Activated T-helper 1 cell treated with Interleukin-2 at 50 U/mL for 16 hours (primary cell): Measurements from ENCODE around the gene IGSF3.
"Not testable (repeated sequence)": the region's sequence is repeated elsewhere in the genome, so short reads cannot be mapped to it uniquely, and the experiment has no call there.

Source experiments
- DNase-seq: peaks from one replicate; pipeline ENCODE4 v3.0.0-alpha.2; 2020; ENCODE audit warnings: low read depth

The IGSF3 gene

DNA sequence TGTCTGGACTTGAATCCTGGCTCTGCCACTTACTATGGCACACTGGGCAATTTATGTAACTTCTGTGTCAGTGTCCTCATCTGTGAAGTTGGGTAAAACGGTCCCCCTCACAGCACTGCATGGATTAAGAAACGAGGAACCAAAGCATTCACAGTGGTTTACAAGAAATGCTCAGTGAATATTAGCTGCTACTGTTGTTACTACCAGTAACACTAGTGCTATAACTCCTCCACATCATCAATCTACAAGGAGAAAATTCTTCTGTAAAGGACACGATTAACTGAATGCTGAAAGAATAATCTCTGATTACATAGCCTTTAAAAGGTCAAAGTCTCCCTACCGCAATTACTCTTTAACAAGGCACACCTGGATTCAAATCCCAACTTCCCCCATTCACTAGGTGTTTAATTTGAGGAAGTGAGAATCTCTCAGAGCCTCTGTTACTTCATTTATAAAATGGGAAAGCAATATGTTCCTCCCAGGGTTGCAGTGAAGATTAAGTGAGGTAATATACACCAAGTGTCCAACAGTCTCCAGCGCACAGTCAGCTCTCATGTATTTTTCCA is 70.7 kb downstream of the IGSF3 start:
- DNase-seq = not testable (repeated sequence)

DNA sequence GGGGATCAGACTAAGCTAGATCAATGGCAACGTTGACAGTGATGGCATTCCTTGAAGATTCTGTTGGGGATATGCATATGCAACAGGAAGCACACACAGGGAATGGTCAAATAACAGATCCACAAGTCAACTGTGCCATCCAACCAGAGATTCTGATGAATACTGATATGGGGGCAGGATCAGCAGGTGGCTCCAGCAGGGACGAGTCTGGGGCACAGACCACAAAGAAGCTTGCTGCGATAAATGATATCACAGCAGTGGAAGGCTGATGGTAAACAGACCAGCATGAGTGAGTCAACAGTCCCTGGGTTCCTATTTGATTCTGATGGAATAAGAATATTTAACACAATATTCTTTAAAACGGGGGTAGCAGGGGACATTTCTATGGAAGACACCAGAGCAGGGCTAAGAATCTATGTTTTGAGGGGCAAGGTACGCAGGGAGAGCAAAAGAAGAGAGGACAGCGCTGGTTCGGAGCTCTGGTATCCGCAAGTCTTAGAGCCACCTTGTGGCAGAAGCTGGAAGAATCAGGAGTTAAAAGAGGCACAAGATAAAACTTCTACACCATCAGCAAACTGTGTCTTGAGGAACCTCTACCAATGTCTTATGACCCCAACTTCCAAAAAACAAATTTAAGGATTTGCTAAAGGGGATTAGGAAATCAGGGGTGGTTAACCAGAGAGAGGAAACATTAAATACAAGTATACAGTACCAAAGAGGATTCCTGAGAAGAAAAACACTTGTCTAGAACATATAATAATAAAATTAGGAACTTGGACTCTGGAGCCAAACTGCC is 71.4 kb downstream of the IGSF3 start:
- not testable (repeated sequence) for DNase-seq

DNA sequence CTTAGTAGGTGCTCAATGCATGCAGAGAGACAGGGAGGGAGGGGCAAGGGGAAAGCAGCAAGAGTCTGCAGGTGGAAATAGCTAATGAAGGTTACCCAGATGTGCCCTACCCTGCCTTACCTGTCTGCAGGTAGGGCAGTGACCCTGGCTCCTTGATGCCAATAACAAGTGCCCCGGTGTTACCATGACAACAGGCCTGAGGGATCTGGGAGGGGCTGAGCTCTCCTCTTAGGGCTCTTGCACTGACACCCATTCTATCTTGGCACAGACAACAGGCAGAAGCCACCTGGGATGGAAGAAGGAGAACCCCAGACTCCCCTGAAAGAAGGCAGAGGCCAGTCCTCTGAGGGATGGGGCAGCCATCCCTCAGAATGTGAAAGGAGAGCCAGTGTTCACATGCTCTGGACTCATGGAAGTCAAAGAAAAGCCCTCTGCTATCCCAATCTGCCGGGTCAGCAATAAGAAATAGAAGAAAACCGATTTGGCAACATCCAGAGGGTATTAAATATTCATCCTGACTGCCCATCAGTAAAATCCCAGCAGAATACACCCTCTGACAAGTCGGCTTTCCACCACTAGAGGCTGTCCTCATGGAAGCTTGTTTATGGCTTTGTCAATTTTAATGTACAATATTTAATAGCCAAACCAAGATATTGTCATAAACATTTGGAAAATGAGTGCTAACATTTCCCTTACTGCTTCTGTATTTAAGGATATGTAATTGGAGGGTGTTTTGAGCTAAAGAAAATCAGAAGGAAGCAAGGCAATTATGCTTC is 72.3 kb downstream of the IGSF3 start:
- DNase-seq = not testable (repeated sequence)

DNA sequence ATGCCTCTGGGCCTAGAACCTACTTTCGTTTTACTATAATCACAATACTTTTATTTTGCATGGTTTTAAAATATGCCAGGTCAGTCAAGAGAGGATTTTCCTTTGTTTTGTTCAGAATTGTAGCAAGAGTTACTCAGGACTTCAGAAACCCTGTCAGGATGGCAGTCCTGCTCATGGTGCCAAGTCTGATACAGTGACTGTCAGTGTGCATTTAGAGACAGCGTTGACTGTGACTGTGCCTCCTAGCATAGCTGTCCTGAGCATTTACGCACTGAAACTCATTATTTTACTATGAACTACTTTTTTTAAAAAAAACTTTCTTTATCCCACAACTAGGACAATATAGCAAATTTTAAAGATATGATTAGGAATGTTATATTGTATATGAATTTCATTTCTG is 73.6 kb downstream of the IGSF3 start:
- not testable (repeated sequence) for DNase-seq

DNA sequence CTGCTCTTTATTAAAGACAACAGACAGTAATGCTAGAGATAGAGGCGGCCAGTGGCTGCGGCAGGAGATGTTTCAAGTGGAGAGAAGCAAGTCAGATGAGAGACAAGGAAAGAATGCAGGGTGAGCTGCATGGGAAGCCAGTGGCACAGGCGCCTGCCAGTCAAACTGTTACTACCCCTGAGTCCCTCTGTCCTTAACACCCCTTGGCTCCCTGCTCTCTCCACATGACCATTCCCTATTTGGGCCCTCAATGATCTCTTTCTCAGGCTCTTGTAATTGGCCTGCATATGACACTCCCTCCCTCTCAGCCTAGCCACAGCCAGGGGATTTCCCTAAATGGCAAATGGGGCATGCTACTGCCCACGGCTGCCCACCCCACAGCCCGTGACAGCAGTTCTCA is 74.1 kb downstream of the IGSF3 start:
- DNase-seq = not testable (repeated sequence)

DNA sequence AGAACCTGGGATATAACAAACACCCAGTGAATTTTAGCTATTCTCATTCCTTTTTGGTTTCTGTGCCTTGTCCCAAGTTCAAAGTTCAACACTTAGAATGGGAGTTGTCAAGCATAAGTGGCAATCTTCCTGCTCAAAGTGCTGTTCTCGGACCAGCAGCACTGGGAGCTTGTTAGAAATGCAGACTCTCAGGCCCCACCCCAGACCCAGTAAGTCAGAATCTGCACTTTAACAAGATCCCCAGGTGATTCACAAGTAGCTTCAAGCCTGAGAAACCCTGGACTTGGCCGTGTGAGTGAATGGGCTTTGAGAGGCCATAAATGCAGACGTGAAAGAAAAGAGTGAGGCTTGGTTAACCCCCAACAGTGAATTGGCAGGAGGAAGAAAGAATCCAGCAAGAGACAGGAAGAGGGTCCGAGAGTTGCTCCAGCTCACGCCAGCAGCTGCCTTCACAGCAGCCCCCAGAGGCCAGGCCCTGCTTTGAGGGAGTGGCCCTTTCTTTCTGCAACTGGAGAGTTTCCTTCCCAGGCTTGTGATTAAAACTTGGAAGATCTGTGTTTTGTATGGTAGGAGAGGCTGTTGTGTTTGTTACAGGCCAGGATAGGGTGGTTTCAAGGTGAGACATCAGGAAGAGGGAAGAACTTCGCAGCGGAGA is 75.5 kb downstream of the IGSF3 start:
- not testable (repeated sequence) for DNase-seq

DNA sequence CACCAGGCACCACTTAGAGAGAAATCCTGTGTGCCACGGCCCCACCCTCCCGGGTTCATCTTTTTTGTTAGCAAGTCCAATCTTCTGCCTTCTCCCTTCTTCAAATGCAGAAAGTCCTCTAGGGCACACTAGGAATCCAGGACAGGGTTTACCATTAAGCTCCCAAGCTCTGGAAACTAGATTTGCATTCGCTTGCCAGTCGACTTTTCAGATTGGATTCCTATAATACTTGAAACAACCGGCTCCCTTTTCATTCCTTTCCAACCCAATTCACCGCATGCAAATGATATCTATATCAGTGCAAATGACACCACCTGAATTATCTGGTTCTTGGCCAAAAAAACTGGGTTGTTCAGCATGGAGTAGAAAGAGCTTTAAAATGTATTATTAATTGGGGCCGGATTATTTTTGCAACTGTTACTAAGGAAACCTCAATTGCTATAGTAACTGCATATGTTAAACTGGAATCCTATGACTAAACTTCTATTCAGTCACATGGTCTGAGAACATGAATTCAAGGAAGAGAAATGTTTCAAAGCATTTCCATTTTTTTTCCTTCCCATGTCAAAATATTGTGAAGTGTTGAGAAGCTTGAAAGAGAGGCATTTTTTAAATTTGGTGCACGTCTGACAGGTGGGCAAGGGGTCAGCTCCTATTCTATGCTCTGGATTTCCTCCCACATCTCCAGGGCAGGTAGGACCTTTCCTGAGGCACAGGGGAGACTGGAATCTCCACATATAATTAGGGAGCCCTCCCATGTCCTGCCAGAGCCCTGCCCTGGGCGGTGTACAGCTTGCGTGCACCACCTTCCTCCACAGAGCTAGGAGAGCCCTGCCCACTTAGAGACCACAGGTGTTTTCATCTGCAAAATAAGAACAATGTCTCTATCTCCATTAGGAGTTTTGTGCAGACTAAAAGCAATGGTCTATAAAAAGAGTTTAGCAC is 76.3 kb downstream of the IGSF3 start:
- not testable (repeated sequence) for DNase-seq

DNA sequence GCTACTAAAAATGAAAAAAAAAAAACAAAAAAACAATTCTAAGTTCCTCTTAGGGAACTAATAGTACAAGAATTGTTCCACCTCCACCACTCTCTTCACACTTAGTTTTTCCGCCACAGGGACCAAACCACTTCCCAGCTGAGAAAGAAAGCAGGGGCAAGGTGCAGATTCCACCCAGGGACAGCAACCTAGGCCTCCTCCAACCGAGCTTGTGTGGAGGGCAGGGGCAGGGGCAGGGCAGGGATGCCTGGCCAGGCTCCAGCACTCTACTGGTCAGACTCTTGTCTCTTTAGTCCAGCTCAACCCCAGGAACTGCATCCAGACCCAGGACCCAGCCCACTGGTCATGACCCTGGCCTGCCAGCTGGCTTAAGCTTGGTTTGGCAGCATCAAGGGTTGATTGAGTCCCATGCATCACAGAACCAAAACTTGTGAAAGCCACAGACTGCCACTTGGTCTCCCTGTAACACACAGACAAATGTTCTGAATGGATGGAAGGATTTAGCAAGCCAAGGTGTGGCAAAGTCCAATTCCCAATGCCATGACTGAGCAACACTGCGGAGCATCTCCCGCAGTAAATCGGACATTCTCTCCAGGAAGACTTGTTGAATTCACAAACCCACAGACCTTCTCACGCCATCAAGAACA is 77.1 kb downstream of the IGSF3 start:
- not testable (repeated sequence) for DNase-seq

DNA sequence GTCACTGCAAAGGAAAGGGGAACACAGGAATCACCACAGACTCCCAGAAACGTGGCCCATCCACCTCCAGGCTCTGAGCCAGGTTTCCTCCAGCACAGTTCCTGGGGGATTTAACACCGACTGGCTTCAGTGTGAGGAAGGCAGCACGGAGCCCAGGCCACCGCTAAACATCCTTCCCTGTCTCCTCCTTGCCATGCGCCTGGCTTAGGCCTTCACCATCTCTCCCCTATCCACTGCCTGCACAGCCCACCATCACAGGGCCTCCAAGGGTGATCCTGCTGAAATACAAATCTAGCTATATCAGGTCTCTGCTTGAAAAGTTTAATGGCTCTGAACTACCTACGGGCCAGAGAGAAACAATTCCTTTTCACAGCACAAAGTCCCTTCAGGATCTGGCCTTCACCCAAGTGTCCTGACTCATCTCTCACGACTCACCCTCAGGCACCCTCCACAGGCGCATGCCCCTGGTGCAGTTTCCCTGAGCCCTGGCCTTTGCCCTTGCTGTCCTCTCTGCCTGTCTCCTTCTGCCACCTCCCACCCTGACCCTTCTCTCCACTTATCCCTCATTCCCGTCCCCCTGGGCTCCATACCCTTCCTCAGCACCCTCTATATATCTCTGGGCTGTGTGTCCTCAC is 78.3 kb downstream of the IGSF3 start:
- DNase-seq = not testable (repeated sequence)

DNA sequence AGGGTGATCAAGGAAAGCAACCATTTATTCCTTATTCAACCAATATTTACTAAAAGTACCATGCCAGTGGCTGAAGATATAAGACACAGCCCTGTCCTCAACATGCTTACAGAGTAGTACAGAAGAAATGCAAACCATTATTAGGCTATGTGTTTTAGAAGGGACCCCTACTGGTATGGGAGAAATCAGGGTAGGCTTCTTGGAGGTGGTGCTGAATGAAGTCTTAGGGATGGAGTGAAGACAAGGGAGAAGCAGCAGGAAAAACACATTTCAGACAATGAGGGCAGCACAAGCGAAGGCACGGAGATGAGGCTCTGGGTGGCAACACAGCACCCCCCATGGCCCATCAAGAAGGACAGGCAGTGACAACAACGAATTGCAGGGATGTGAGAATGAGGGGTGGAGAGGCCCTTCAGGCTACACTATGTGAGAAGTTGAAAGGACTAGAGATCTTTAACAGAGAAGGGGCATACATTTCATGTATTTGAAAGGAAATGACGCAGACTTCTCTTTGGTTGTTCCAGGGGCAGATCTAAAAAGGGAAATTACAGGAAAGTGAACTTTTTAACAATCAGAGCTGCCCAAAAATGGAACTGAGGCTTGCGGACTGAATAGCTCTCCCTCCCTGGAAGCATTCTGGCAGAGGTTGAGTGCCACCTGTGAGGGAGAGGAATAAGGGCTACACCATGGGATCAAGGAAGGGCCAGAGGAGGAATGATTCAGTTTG is 79.9 kb downstream of the IGSF3 start:
- no peak for DNase-seq

DNA sequence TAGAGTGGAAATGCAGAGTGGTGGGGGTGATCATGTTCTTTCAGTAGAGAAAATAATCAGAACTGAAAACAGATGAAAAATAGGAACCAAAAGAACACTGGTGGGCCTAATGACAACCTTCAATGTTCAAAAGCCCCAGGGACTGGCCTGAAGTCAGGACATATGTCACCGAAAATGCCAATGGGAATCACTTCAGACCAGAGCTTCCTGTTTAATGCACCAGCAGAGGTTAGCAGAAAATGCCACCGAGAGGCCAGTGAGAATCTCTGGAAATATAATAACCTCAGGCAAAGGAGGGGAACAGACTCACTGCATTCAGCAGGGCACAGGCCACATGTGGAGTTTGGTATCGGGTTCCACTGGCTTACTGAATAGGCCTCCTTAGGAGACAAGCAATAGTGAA is 80.8 kb downstream of the IGSF3 start:
- no peak for DNase-seq

DNA sequence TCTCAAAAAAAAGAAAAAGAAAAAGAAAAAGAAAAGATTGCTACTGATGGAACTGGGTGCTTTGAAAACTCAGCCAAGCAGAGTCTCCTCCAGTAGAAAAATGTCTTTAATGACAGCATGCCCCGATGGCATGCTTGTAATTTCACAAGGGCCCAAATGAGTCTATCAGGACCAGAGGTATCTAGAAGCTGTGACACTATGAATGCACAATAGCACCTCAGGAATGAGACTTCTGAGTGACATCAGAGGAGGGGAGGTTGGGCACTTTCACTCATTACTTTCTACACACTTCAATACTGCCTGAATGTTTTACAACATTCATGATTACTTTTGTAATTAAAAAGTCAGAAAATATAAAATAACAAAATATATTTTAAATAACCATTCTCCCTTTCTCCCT is 81.6 kb downstream of the IGSF3 start:
- DNase-seq = no peak

DNA sequence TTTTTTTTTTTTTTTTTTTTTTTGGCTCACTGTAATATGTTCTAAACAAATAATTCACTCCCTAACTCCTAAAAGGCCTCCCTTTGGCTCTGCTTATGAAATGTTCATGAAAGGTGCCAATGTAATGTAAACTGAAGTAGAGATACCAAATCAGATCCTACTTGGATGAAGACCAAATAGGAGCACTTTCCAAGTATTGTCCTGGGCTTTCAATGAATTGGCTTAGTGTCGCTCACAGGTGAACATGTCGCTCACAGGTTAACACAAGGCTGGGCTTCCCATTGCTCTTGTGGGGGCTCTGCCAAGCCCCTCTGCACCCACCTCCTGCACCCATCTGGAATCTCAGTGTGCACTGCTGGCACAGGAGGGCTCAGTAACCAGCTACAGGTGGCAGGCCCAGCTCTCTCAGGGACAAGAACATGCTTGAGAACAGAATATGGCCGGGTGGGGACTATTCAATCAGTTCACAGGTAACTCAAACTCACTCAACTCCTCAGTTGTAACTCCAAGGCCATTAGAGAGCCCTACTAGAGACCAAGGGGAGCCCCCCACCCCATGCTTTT is 86.1 kb downstream of the IGSF3 start:
- DNase-seq = no peak

DNA sequence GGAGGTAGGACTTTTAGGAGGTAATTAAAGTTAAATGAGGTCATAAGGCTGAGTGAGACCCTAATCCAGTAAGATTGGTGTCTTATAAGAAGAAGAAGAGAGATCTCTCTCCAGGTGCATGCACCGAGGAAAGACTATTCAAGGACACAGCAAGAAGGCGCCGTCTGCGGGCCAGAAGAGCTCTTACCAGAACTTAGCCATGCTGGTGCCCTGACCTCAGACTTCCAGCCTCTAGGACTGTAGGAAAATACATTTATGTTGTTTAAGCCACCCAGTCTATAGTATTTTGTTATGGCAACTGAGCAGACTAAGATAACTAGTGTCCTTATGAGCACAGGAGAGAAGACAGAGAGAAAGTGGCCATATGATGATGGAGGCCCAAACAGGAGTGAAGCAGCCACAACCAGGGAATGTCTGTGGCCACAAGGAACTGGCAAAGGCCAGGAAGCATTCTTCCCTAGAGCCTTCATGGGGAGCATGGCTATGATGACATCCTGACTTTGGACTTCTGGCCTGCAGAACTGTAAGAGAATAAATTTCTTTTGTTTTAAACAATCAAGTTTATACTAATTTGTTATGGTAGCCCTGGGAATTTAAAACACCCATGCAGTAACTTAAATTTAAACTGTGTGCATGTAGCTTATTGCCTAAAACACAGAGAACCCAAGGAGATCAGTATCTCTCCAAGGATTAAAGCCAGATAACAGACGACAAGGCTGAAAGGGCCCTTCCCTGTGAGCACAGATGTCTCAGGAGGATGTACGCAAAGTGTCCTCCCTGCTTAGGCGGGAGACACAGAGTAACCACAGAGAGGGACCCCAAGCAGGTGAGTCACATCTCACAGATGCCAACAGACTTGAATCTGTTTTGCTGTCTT is 86.8 kb downstream of the IGSF3 start:
- no peak for DNase-seq

DNA sequence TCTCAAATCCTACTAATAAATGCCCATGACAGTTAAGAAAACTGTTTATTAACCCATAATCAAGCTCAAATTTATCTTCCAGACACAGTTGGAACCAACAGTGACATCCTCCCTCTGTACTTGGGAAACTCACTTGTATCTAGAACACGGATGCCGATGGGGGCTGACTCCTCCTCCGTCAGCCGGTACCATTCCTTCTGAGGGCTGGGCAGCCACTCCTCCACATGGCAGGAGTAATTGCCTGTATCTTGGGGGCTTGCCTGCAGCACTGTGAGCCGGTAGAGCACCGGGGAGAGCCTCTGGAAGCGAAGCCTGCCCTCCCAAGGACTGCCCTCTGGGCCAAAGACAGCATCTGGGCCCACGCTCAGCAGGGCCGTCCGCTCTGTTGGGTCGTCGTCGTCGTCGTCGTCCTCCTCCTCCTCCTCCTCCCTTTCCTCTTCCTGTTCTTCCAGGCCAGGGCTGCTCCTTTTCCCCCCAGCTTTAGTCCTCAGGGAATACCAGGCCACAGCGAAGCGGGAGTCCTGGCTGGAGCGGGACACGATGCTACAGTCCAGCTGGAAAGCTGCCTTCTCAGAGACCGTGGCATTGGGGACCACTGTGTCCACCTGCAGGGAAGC is 88.2 kb downstream of the IGSF3 start:
- DNase-seq = no peak

DNA sequence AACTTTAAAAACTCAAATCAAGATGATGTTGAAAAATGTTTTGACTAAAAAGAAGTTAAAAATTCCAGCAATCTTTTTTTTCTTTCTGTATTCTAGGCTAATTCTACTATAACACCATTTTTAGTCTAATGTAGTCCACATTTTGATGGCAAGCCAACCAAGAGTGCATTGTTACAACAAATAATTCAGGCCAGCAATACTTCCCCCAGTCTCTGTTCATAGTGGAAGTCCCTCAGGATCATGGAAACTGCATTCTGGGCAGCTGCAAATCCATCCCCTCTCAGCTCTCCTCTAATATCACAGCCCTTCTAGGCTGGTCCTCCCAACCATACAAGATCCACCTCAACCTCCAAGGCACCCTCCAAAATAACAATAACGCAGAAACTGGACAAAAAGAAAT is 89.0 kb downstream of the IGSF3 start:
- DNase-seq = no peak

DNA sequence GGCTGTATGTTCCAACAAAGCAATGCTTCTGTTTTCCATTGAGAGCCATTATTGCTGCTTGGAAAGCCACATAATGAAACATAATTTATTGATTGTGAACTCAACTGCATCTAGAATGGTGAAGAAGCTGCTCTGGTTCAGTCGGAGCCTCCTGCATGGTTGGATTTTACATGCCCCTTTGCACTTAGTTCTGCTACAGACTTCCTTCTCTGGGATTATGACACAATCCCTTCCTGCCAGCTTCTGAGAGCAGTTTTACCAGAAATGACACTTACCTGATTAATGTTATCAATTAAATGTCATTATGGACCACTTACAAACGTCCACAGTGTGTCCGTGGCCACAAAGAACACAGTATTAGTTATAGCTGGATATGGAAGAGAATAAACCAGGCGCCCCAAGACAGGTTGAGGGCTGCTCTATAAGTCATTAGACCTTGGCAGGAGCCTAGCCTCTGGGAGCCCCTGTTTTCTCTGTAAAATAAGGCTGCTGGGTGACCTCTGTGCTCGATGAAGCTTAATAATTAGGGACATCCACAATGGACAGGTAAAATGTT is 89.7 kb downstream of the IGSF3 start:
- no peak for DNase-seq
